DMS114 treated with DMSO at 0.1 percent for 48 hours (cell line): ENCODE results near the gene OTULIN.

Experiments used
- DNase-seq: peaks from one replicate; lab custom pipeline; 2025; ENCODE audit not compliant: unreplicated experiment; lab: John Stamatoyannopoulos, UW

OTULIN gene

DNA sequence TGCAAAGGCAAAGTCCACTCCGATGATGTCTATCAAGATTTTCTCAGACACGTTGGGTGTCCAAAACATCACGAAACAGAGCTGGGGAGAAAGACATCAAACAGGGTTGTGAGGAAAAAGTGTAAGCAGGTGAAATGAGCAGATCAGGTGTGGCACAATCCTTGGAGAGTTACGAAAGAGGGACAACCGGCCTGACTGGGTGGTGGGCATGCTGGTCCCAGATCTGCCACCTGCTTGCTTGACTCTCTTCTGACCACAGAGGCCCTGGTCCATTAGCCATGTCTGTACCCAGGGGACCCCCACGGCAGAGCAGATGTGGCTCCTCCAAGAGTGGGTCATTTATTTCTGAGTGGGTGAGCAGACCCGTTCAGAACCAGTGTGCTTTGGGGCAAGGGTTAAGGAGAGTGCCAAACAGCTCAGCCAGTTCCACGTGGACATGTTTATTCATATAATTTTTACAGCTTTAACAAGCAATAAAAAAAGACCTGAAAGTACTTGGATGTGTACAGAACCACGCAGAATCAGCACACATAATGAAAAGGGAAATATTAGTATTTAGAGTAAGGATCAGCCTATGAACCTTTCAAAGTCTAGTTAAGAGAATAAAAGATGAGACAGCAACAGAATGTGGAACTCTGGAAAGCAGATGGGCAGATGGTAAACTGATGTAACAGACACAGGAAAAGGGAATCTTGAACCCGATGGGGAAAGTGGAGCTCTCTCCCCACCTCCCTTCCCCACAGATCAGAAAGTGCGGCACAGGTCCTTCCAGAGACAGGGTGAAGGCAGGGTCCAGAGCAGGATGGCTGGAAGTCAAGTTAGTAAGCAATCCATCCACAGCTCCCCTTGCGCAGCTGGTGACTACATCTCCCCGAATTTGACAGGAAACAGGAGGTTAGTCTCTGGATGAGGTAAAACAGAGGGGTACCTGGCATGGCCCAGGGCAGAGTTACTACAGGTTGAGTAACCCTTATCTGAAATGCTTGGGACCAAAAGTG, 52.5 kb downstream of the OTULIN start:
- DNase-seq, result no peak

DNA sequence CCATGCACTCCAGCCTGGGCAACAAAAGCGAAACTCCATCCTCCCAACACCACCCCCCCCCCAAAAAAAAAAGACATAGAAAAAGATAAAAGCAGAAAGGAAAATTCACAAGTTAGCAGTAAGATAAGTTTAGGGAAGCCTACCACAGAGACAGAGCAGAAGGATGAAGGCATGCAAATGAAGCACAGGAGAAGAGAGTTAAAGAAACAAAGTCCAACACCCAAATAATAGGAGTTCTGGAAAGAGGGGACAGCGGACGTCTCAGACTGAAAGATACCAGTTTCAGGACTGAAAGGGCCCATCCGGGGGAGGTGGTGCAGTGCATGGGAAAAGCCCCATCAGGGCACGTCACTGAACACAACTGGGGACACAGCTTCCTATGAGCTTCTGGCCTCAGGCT, 54.3 kb downstream of the OTULIN start:
- DNase-seq, result no peak

DNA sequence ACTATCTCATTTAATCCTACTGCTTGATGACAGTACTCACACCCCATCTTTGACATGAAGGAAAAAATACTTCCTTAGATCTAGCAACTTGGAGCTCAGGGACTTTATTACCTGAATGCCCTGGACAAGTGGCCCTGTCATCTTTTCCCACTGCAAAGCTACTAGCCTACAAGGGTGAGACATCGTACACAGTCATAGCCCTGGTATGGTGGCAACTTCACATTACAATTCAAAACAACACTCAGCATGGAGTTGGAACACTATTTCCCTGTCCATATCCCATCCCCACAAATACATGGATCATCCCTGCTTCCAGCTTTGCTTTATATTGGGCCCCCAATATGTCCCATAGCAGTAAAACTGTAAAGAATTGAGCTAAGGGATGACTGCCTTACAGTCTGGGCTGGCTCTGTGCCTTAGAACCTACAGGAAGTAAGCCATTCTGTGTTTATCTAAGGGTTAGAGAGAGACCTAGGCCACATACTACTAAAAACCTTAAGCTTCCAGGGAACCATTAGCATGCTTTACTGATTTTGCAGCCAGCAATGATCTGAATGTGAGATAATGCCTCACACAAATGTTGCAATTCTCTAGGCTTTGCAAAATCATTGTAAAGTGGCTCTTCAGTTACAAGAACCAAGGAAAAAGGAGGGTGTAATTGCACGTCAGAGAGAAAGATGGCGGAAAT, 55.9 kb downstream of the OTULIN start:
- DNase-seq, result no peak

DNA sequence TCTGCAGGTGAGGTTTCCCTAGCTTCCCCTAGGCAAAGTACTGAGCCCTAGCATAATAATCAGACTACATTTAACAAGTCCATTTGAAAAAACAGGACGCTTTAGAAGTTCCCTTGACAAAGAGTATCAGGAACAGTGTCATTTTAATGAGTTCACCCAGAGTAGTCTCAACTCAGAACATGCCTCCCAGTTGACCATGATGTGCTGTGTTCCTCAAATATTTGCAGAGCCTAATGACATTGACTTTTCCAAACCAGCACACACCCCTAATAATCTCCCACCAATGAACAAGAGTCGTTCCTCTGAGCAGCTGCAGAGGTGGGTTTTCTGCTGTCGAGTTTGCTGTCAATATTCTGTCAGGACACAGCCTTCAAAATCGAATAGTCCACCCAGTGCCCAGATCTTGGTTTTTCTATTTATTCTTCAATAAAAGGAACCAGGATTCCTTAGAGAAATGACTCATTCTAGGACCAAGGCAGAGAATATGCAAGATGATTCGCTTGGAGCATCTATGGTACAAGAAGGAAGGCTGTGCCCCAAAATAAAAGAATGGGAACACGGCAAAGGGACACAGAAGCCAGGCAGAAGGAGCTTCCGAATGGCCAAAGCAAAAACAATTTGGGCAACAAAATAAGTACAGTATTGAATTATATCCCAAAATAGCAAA, 57.6 kb downstream of the OTULIN start:
- no peak for DNase-seq

- no peak for DNase-seq
These were observed 58.4 kb downstream of the OTULIN start for GRCh38 chr5:14722923-14723322.

DNA sequence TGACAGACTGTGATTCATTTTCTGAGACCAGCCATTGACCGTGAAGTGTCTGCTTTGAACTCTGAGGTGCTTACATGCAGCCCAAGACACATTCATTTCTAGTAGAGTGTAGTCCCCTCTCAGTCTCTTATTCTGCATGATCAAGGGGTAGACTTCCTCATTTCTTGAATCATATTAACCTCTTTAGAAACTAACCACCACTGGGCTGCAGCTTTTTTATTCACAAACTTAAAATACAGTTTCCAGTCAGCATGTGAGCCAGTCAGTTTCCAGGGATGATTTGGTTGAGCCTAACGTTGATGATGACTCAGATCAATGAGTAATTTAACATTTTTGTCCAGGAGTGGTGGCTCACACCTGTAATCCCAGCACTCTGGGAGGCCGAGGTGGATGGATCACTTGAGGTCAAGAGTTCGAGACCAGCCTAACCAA, 59.2 kb downstream of the OTULIN start:
- no peak for DNase-seq

- no peak for DNase-seq
These were observed 60.1 kb downstream of the OTULIN start for GRCh38 chr5:14724633-14725032.

DNA sequence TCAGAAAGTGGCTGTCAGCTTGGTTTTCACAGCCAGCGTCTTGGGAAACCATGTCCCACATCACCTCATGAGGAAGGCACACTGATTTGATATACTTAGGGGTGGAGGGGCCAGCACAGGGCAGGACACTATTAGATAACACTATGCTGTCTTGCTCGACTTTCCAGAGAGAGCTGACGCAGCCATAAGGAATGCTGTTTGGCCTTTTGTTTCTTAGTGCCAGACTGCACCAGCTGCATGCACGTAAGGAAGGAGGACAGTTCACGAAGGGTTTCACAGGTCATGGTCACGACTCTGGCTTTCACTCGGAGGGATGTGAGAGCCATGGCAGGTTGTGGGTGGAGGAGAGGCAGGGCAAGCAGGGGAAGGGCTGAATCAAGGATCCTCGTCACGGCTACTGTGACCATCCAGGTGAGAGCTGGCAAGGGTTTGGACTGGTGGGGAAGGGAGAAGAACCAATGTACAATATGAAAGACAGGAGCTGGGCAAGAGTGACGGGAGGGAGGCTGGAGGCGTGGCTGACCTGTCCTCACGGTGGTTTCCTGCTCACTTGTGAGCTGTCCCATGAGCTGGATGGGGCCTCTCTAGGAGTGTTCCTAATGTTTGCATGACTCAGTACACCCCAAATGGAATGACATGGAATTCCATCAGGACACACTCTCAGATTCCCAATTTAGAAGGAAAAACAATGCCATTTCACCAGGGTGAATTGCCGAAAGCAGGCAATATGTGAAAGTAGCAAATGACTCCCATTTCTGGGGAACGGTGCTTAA, 61.7 kb downstream of the OTULIN start:
- DNase-seq, result no peak

GRCh38 chr5:14727428-14727865, 62.9 kb downstream of the OTULIN start:
- DNase-seq, result peak; percentile 64

- no peak for DNase-seq
These were observed 63.5 kb downstream of the OTULIN start for GRCh38 chr5:14727928-14728458.

DNA sequence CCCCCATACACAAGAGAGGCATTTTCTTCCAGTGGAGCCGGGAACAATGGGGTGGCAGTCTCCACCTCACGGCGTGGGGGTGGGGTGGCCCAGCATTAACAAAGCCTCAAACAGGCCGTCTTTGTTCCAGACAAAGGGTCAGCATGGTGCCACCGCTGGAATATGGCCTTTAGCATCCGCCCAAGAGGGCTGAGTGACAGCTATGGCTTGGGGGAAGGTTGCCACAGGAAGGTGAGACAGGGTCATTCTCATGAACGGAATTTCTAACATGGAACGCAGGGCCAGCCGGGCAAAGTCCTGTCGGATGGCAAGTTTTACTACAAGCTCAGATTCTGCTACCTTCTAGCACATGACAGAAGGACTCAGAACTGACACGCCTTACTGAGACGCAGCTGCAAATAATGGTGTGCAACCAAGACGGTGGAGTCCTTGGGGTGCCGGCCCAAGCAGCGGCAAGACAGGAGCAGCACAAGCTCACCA, 64.0 kb downstream of the OTULIN start:
- DNase-seq, result no peak

DNA sequence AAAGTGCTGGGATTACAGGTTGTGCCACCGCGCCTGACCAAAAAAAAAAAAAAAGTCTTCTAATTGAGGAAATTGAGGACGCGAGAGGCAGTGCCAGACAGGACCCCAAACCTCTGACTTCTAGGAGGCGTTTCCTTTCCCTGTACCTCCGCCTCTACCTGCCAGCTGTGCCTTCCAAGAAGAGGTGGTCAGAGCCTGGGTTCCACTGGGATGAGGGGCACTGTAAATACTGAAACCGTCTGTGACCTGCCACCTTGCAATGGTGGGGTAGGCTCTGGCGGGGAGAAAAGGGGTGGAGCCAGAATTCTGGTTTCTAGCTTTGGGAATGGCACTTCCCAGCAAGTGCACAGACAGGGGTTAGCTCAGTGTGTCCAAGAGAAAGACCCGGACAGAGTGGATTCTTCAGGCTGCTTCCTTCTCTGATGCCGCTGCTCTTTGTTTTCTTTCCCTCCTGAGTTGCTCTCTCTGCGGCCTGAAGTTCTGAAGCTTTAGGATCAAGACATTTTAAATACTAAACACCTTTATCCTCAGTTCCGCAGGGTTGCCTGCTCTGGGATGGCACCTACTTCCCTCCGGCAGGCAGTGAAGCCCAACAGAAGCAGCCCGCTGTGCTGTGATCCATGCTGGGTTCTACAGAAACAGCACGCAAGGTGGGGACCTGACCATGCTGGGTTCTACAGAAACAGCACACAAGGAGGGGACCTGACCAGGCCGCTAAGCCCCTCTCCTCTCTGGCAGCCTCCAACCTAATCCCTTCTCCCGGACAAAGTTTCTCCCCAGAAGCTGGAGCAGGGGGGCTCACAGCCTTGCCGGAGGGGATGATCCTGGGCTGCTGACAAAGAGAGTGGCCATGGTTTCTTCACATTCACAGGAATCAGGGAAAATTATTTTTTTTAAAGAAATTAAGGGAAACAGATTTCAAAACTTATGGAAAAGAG, 65.2 kb downstream of the OTULIN start:
- DNase-seq, result no peak

- DNase-seq, result no peak
These were observed 65.9 kb downstream of the OTULIN start for GRCh38 chr5:14730466-14730865.

- no peak for DNase-seq
These were observed 66.4 kb downstream of the OTULIN start for GRCh38 chr5:14730881-14731280.

DNA sequence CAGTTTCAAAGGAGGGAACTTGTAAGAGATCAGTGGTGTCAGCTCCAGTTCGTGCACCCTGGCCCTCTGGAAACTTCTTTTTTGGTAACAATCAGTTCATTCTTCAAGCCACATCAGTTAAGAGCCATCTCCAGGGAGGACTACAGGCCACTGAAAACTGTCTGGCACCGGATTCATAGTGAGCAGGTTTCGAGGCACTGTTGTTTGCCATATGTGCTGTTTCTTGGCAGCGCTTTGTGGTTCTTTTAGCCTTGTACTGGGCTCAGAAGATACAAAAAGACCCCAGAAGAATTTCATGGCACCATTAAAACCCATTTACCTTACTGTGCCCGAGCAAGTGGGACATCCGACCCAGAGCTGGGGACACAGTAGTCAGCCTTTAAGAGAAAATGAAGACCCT, 68.5 kb downstream of the OTULIN start:
- DNase-seq, result no peak

- DNase-seq, result no peak
These were observed 69.1 kb downstream of the OTULIN start for GRCh38 chr5:14733661-14734060.

DNA sequence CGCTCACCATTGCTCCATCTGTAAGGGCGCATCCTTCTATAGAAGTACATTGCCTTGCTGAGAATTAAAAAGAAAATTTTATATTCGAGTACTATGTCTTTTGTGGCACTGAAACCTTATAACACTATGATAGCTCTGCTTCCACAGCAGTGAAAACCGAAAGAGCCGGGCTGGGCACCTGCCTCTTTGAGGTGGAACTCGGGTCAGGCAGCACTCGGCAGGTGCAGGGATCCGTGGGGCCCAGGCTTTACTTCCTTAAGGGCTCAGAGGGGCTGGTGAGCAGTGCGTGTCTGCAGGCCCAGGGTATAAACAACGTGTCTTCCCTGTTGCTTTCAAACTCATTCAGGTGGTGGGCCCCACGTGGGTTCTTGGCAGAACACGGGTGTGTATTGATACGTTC, 69.9 kb downstream of the OTULIN start:
- DNase-seq, result no peak

- DNase-seq, result no peak
These were observed 71.4 kb downstream of the OTULIN start for GRCh38 chr5:14735944-14736343.

DNA sequence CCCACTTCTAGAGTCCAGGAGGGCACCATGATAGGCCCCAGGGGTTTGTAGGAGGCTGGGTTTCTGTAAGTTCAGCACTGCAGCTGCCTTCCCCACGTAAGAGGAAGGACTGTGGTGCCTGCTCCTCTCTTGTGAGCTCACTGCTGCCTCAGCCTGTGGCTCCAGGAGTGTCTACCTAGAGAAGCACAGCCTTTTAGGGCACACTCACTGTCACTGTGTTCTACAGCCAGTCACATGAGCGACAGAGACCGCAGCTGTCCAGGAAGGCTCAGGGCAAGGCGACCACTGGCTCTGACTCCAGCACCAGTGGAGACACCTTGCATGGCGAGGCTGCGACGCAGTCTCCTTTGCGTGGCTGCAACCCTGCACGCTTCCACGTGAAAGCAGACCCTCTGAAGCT, 72.8 kb downstream of the OTULIN start:
- no peak for DNase-seq
